Measurements from ENCODE around the gene SNX1.
"Not testable (repeated sequence)": the region's sequence is repeated elsewhere in the genome, so short reads cannot be mapped to it uniquely, and the experiment has no call there.

SNX1 gene

DNA sequence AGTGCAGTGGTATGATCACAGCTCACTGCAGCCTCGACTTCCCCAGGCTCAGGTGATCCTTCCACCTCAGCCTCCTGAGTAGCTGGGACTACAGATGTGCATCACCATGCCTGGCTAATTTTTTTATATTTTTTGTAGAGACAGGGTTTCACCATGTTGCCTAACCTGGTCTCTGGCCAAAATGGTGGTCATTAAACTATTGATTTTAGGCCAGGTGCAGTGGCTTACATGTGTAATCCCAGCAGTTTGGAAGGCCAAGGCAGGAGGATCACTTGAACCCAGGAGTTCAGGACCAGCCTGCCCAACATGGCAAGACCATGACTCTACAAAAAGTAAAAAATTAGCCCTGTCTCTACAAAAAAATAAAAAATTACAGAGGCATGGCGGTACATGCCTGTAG lies 24.5 kb downstream of the SNX1 start:
- not testable (repeated sequence) for DNase-seq

GRCh38 chr15:64121614-64122013 lies 25.8 kb downstream of the SNX1 start:
- no peak for DNase-seq

- no peak for DNase-seq
Measured at GRCh38 chr15:64122444-64122843, 26.7 kb downstream of the SNX1 start.

DNA sequence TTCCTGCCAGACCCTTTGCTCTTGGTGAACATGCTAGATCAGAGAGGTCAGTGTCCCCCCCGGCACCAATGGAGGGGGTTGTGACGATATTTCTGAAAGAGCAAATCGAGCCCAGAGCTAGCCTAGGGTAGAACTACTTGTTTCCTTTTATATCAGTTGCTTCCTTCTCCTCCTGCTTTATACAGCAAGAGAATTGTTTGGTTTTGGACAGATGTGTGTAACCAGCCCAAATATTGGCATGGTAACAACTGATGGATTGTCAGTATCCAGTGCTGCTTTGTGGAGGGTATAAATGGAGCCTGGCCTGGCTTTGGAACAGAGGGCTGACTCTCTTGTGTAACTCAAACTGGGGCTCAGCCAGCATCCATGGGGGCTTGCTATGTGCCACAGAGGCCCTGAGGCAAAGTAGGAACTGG lies 27.2 kb downstream of the SNX1 start:
- no peak for DNase-seq

GRCh38 chr15:64125978-64126377 lies 30.2 kb downstream of the SNX1 start:
- no peak for DNase-seq

GRCh38 chr15:64127521-64128270 lies 31.9 kb downstream of the SNX1 start:
- no peak for DNase-seq

DNA sequence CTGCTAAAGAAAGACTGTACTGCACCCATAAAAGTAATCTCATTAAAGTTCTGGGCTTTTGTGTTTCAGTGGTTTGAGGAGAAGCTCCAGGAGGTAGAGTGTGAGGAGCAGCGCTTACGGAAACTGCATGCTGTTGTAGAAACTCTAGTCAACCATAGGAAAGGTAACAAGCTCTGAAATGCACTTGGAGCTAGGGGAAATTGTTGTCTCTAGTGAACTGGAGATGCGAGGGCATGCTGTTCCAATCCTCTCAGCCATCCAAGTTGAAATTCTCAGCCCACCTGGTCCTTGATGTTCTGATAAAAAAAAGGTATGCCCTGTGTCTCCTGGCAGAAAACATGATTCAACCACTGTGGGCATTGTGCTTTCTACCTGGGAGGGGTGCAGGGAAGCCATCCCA lies 34.4 kb downstream of the SNX1 start:
- no peak for DNase-seq

DNA sequence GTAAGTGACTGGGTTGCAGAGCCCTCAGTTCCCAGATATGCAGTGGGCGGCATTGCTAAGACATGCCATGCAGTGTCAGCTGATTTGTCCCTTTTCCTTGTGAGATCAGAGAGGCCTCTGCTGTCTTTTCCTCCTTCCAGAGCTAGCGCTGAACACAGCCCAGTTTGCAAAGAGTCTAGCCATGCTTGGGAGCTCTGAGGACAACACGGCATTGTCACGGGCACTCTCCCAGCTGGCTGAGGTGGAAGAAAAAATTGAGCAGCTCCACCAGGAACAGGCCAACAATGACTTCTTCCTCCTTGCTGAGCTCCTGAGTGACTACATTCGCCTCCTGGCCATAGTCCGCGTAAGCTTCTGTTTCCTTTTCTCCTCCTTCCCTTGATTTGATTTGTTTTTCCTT lies 35.8 kb downstream of the SNX1 start:
- DNase-seq, result no peak

GRCh38 chr15:64132217-64132616 lies 36.4 kb downstream of the SNX1 start:
- no peak for DNase-seq

DNA sequence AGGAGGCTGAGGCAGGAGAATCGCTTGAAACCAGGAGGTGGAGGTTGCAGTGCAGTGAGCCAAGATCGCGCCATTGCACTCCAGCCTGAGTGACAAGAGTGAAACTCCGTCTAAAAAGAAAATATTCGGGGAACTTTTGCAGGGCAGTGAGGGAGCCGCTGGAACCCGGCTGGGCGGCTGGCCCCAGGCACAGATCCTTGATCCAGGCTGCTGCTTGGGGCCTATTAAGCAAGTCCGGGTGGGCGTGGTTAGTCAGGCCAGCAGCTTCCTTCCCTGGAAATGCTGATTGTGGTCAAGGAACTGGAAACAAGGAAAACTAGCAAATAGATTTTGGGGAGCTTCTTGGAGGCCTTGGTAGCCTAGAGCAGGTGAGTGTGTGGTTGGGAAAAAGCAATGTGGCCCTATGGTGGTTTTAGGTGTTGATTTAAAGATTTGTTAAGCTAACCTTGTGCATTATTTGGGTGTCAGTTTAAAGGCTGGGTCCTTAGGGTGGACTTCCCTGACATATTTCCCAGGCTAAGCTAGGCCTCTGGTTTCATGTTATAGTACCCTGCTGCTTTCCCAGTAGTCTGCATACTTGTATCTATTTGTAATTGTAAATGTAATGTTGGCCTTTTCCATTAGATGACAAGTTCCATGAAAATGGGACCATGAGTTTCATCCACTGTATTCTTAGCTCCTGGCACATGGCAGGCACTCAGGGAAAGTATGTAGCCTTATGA lies 38.0 kb downstream of the SNX1 start:
- DNase-seq, result no peak

DNA sequence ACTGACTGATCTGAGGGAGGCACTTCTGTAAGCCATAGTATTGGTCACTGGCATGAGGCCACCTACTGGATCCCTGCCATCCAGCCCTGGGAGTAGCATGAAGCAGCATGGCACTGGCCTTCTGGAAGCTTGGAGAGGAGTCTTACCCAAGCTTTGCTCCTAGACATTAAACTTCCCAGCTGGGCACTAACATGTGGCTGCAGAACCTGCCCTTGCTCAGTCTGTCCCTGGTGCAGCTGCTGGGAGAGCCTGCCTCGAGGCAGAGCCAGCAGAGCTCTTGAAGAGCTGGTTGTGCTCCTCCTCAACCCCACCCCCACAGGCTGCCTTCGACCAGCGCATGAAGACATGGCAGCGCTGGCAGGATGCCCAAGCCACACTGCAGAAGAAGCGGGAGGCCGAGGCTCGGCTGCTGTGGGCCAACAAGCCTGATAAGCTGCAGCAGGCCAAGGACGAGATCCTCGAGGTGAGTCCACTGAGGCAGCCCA lies 38.6 kb downstream of the SNX1 start:
- DNase-seq, result no peak

DNA sequence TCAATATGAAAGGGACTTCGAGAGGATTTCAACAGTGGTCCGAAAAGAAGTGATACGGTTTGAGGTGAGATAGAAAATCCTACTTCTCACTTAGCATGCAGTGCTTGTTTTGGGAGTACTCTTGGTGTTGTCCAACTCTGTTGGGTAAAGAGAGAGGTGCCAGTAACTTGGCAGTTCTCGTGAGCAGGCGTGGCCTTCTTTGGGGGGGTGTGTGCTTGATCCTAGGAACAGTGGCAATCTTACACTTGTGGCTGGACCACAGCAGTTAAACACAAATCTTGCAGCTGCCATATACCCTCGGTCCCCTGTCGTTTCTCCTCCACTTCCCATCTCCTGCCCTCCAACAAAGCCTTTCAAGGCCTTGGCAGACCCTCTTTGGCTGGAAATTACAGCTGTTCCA lies 40.6 kb downstream of the SNX1 start:
- no peak for DNase-seq

GRCh38 chr15:64137226-64137833 lies 41.5 kb downstream of the SNX1 start:
- DNase-seq, result no peak

DNA sequence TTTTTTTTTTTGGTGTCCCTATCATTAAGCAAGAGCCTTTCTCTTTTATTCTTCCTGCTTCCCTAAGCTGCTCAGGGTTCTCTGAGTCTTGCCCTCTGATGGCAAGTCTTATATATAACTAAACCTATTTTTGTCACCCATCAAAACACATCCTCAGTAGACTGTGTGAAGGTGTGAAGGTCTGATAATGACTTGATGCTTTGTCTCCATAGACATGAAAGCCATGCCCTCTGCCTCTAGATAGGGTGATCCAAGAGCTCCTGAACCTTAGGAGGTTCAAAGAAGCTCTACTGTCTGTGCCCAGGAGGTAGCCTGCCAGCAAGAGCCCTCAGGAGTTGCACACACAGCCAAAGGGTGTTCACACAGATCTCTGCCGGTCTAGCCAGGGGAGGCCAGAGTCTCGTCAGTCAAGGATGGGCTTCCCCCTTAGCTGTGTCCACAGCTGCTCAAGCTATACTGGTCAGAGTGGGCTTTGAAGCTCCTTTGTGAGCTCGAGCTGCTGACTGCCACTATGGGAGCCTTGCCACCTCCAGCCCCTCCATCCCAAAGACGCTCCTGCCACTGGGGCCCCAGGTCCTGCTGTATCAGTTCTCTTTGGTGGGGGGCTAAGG lies 42.7 kb downstream of the SNX1 start:
- no peak for DNase-seq

- no peak for DNase-seq
Measured at GRCh38 chr15:64141798-64142512, 46.2 kb downstream of the SNX1 start.

GRCh38 chr15:64143276-64143675 lies 47.5 kb downstream of the SNX1 start:
- DNase-seq, result no peak

DNA sequence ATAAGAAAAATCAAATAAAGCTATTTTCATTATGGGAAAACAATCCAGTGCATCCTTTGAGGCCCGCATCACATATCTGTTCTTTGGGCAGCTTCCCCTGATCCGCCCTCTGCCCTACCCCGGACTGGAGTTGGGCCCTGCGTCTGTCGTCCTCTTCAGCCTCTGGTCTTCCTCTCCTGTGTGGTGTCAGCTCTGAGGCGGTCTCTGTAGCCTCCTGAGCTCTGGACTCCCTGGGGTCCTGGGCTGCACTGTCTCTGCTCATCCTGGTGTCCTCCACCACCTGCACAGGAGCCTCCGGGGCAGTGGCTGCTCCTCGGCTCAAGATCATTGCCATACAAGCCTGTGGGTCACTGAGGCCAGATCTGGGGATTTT lies 48.4 kb downstream of the SNX1 start:
- no peak for DNase-seq

- no peak for DNase-seq
Measured at GRCh38 chr15:64144565-64145281, 48.9 kb downstream of the SNX1 start.

DNA sequence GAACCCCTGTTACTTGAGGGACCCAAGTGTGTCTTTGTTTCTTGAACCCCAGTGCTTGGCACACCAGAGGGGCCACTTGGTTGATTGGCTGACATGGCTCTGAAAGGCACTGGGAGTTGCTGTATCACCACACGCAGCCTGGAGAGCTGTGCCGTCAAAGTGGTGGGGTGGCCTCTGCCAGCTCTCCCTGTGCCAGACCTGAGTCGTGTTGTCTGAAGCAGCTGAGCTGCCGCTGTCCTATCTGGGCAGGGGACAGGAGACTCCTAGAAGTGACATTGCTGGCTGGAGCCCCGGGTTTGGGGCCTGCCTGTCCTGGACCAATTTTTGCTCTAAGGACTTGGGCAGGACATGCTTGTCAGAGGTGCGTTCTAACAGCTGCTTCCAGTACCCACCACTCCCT lies 50.3 kb downstream of the SNX1 start:
- no peak for DNase-seq

DNA sequence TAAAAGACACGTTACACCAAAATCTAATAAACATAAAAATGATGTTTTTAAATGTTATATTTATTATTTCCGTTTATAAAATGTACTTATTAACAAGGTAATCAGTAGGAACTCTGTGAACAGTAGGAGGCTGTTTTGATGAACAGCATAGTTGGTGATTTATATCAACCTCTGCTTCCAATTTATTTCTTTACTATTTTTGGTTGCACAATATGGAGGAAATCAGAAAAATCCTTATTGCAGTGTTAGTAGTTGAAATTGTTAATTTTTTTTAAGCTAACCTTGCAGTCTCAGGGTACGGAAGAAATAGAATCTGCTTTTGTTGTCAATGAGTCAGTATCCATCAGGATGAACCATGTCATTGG lies 50.7 kb downstream of the SNX1 start:
- no peak for DNase-seq

DNA sequence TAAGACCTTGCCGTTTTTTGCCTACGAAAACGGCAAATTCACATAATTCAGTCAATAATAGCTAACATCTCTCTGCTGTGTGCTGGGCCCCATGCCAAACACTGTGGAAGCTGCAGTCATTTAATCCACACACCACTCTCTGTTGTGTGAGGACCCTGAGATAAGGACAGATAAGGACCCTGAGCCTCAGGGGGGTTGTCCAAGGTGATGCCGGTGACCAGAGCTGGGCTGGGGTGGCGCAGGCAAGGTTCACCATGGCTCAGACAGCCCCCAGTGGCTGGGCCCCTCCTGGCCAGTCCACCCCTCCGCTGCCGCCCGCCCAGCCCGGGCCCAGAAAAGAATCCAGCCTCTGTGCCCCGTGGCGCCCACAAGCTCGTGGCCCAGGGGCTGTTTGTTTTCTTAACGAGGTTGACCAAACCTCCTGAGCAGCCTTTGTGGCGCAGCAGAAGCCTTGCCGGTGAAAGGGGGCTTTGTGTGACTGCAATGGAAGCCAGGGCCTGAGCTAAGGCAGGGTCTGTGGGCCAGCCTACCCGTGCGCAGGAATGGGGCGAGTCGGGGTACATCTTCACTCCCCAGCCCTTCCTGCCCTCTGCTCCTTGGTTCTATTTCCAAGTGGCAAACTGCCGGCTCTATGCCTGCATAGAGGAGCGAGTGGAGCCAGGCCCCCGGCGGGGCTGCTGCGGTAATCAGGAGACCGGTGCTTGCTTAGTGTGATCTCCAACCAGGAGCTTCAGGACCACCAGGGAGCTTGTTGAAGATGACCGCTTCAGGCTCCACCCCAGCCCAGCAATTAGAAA lies 51.3 kb downstream of the SNX1 start:
- DNase-seq, result no peak

GRCh38 chr15:64148168-64148567 lies 52.4 kb downstream of the SNX1 start:
- DNase-seq, result no peak

All from NCI-H226 (cell line).